Effector CD4-positive, alpha-beta T cell (primary cell): Measurements from ENCODE around the gene GNAZ.

Experiments
- DNase-seq: peaks from one replicate; pipeline ENCODE4 v3.0.0-alpha.2; 2020

Gene GNAZ

DNA sequence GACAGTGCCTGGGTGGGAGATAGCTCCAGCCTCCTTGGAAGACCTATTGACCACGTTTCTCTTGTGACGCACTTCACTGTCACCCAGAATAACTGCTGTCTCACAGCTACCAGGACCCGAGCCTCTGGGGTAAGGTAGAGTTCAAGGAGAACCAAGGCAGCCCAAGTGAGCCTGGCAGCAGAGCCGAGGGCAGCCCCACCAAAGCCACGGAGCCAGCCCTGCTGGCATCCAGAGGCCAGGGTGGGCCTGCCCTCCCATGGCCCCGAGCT is 38.7 kb downstream of the GNAZ start:
- no peak for DNase-seq

- DNase-seq: no peak
Observed at GRCh38 chr22:23109441-23109978, 39.2 kb downstream of the GNAZ start.

DNA sequence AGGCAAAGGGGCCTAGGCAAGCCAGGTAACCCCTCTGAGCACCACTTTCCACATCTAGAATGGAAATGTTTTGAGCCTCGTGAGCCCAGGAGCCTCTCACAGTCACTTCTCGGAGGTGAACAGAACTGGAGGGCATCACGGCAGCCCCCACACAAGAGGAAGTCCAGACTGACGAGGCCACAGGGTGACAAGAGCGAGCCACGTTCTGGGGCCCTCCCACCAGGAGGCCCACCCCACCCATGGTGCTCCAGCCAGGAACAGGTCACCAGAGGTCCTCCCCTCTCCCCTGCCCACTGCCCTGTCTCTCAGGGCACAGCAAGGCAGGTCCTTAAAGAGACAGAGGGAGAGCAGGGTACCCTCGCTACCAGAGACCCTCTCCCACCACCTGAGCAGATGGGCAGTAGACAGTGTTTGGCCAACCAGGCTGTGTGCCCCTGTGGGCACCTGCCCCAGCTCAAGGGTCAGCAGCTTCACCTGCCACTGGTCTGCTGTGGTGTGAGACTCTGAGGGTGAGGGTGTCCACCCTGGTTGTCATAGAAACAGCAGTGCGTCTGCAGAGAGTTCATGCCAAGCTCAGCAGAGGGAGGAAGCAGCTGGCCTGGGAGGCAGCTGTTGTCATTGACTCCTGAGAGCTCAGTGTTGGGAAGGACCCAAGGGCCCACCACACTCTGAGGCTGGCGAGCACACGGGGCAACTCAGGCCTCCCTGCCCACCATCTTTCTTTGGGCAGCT is 40.0 kb downstream of the GNAZ start:
- DNase-seq: no peak

DNA sequence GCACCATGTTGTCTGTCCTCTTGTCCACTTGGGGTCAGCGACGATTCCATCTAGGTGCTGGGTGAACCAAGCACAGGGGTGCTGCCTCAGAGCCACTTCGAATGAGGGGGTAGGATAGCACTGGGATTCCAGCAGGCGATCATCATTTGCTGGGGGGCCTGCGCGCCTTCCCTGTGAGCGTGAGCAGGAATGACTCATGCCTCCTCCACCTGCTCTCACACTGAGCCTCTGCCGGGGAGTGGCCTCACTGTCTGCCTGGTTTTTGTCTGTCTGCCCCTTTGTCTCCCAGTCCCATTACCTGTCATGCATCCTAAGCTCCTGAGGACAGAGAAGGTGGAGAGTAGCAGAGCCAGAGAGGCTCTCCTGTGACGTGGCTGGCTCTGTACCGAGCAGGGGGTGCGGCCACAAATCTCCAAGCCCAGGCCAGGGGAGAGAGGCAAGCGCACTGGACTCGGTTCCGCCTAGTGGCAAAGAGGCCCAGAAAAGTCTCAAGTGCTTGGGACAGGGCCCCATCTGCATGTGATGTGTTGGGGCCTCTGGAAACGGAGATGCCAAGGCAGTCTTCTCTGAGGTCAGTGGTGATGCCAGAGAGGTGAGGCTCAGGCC is 40.7 kb downstream of the GNAZ start:
- DNase-seq: no peak

DNA sequence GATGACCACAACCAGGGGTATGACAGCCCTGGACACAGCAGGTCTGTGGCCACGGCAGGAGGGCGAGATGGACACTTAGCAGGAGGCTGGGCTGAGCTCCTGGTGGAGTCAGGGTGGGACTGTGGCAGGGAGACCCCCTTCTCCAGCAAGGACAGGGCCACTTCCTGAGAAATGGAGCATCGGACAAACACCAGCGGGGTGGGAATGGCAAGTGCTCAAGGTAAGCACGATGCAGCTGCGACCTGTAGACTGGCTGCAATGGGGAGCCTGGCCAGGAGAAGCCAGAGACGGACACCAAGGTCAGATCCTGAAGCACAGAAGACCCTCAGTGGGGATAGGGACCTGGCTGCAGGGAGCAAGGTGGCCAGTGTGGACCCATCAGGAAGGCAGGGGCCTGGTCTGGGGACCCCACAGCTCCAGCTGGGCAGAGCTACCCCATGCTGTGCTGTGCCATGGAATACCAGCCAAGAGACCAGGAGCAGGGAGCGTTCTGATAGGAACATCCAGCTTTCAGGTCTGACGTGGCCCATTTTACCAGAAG is 42.2 kb downstream of the GNAZ start:
- DNase-seq: no peak

GRCh38 chr22:23113067-23113846 is 42.9 kb downstream of the GNAZ start:
- no peak for DNase-seq

DNA sequence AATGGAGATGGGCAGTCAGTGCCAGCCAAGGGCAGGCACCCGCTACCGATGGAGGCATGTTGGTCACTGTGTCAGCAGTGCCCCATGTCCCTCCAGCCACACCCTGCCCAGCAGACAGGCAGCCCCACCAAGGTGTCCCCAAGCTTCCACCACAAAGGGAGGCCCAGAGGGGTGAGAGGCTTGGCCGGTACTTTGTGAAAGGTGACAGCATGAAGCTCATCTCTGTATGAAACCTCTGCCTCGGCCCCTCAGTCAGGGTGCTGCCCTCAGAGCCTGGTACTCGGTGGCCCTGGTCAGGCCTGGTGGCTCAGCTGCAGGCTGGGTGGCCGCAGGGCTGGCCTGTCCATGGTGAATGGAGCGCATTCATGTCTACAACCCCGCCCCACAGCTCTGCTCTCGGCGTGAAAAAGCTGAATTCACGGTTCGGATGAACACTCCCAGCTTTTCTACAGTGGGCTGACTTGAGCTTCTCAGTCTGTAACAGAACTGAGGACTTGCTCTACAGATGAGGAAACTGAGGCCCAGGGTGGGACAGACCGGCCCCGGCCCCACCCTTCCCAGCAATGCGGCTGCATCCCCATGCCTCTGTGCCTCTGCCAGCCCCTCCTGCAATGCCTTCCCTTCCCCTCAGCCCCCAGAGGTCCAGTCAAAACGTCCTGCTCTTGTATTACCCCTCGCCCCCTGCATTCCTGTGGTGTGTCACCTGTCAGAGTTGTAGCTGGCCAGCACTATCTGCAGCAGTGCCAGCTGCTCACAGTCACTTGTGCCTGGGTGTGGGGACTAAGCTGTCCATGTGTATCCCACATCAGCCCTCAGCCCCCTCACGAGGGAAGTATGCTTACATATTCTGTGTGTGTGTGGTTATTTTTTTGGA is 43.8 kb downstream of the GNAZ start:
- no peak for DNase-seq

DNA sequence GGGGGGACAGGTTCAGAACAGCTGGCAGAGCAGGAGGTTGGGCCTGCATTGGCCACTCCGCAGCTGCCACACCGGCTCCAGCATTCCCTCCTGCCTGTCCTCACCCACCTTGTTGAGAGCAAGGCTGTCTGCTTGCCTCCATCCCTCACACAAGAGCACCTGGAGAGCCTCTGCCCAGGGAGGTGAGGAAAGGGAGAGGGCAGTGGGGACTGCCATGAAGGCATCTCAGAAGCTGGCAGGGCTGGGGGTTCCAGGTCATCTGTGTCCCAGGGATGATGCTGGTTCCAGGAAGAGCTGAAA is 44.4 kb downstream of the GNAZ start:
- DNase-seq: no peak

- DNase-seq: no peak
Observed at GRCh38 chr22:23115369-23115768, 45.0 kb downstream of the GNAZ start.

- DNase-seq: no peak
Observed at GRCh38 chr22:23115825-23116494, 45.6 kb downstream of the GNAZ start.

DNA sequence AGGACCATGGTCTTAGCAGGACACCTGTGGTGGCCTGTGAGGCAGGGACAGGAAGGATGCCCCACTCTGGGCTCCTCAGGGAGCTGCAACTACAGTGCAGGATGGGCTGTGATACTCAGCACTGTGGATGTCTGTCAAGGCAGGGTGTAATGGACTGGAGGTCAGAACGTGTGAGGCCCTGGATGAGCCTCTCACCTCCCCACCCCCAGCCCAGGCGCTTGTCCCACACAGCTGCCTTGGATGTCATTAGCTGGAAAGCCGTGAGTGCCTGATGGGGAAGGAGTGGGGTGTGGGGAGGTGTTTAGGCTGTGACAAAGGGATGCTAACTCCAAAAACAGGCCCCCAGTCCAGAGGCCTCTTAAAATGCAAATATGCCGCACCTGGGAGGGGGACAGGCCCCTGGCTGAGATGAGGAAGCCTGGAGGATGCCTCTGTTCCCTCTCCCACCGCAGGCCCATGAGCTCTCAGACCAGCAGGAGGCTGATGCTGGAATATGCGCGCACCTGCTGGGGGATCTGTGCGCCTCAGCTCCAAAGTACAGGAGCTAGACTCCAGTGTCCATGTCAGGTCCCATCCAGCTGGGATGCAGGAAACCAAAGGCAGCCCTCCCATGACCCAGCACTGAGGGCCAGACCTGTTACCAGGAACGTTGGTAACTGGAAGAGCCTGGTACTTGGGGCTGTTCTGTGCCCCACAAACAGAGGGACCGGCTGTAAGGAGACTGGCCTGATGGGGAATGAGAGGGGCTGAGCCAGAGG is 46.4 kb downstream of the GNAZ start:
- DNase-seq: no peak

DNA sequence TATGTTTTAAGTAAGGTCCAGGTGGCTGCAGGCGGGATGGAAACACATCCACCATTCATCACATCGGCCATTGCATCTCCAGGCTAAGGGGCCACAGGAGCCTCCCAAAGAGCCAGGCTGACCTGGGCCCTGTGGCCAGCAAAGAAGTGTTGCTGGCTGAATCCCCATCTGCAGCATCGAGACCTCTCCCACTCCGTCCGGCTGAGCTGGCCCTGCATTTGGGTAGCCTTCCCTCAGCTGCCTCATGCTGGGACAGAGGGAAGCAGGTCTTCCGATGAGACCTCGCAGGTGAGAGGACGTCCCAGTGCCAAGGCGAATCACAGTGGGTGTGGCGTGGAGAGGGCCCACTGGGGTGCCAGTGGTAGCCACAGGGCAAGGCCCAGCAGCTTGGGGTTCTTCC is 47.0 kb downstream of the GNAZ start:
- no peak for DNase-seq

DNA sequence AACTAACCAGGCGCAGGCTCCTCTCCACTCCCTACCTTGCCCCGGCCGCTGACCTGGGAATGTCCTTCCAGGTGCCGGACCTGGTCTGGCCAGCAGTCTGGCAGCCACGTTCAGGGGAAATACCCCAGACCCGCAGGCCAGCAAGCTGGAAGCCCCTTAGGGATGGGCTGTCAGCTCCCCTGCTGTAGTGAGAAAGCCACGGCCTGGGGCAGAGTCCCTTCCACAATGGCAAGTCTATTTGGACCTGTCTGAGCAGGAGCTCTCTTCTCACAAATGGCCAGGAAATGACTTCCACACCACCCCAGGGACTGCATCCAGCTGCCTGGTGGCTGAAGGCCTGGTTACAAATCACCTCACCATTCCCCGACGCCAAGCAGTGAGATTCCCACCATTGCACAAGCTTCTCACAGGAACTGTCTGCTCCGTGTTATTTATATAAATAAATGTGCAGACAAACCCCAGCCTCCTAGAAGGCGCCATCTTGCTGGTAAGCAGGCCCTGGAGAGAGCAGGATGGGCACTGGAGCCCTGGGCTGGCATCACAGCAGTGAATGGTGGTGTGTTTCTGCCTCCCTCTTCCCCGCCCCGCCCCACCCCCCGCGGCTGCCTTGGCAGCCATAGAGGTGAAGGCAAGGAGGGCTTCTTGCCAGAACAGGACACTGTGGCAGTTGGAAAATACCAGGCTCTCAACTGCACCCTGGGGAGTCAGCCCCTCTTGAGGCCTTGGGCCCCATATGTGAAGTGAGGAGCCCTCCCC is 47.8 kb downstream of the GNAZ start:
- no peak for DNase-seq

GRCh38 chr22:23118647-23119493 is 48.6 kb downstream of the GNAZ start:
- no peak for DNase-seq

DNA sequence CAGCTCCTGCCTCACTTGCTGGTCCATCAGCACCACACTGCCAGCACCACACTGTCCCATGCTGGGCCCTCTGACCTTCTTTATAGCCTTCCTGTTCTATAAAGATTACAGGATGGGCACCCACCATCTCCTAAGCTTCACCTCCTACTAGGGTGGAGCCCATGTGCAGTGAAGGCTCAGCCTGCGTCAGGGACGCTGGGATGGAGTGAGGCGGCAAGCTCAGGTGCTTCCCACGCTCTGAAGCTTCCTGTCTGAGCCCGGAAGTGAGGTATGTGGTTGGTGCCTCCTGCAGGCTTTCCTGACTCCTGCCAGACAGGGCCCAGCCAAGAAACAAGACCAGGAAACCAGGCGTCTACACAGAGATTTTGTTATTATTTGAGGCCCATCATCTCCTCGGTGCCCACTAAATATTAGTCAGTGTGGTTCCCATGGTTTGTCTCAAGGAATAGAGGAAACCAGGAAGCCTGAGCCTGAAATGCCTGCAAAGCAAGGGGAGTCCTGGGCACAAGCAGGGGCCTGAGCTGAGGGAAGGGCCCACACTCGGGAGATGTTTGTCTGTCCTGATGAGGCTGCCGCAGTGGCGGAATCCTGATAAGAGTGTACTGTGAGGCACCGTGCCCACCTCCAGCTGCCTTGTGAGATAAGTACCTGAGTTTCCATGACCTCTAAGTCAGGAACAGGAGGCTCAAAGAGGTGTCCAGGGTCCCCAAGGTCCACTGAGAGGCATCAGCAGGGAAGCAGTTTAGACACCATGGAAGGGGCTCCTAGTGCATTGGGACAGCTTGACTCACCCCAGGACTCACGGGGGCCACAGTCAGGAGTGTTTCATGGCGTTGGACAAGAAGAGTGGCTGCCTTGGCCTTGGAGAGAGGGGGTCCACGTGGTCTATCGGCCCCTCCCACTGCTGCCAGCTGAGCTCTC is 49.4 kb downstream of the GNAZ start:
- peak; percentile 55 for DNase-seq

- no peak for DNase-seq
Observed at GRCh38 chr22:23120415-23120899, 50.1 kb downstream of the GNAZ start.

DNA sequence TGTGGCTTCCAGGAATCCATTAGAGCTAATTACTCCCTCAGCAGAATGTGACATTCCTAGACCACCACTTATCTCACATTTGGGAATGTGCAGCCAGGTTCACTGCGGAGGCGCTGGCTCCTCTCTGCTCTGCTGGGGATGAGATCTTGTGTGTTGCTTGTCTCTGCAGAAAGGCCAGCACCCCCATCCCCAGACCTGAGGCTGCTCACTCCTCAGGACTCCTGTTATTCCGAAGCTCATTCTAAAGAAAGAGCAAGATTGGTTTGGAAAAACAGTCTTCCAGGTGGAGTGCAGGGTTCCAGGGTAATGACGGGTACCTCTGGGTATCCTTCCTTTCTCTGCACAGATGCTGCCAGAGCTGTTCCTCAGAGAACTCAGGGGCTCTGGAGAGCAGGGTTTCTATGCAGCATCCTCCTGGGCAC is 50.7 kb downstream of the GNAZ start:
- no peak for DNase-seq

GRCh38 chr22:23121424-23121823 is 51.1 kb downstream of the GNAZ start:
- no peak for DNase-seq
